ENCODE measurements around the gene NUP43.
"Not testable (repeated sequence)": the region's sequence is repeated elsewhere in the genome, so short reads cannot be mapped to it uniquely, and the experiment has no call there.

NUP43 gene

GRCh38 chr6:149683256-149683859 is 63.0 kb downstream of the NUP43 start:
- peak; percentile 99 to 100 for DNase-seq

- DNase-seq = not testable (repeated sequence)
Measured at GRCh38 chr6:149681845-149682244, 64.5 kb downstream of the NUP43 start.

- DNase-seq = peak in 1 of 2 experiments; percentile 17
Measured at GRCh38 chr6:149681209-149681608, 65.1 kb downstream of the NUP43 start.

- peak in 1 of 2 experiments; percentile 68 for DNase-seq
Measured at GRCh38 chr6:149680503-149680902, 65.8 kb downstream of the NUP43 start.

Data from NCI-H524 (cell line).